ENCODE results near the gene CCL22.

Gene CCL22

GRCh38 chr16:57377080-57377841, 18.7 kb downstream of the CCL22 start:
- DNase-seq = no peak

GRCh38 chr16:57379579-57379978, 21.0 kb downstream of the CCL22 start:
- no peak for DNase-seq

GRCh38 chr16:57380671-57381462, 22.3 kb downstream of the CCL22 start:
- no peak for DNase-seq

GRCh38 chr16:57381791-57382534, 23.4 kb downstream of the CCL22 start:
- DNase-seq = no peak

- no peak for DNase-seq
Measured at GRCh38 chr16:57382535-57383275, 24.1 kb downstream of the CCL22 start.

GRCh38 chr16:57383276-57384247, 25.0 kb downstream of the CCL22 start:
- no peak for DNase-seq

- no peak for DNase-seq
Measured at GRCh38 chr16:57384248-57385070, 25.9 kb downstream of the CCL22 start.

- DNase-seq = no peak
Measured at GRCh38 chr16:57385083-57385482, 26.5 kb downstream of the CCL22 start.

GRCh38 chr16:57386381-57386951, 27.9 kb downstream of the CCL22 start:
- DNase-seq = no peak

- no peak for DNase-seq
Measured at GRCh38 chr16:57387598-57388354, 29.2 kb downstream of the CCL22 start.

GRCh38 chr16:57388359-57389086, 29.9 kb downstream of the CCL22 start:
- no peak for DNase-seq

- no peak for DNase-seq
Measured at GRCh38 chr16:57389087-57389468, 30.5 kb downstream of the CCL22 start.

GRCh38 chr16:57390636-57391295, 32.2 kb downstream of the CCL22 start:
- no peak for DNase-seq

- no peak for DNase-seq
Measured at GRCh38 chr16:57391300-57391699, 32.7 kb downstream of the CCL22 start.

GRCh38 chr16:57391708-57392107, 33.1 kb downstream of the CCL22 start:
- no peak for DNase-seq

GRCh38 chr16:57392694-57393093, 34.1 kb downstream of the CCL22 start:
- no peak for DNase-seq

GRCh38 chr16:57394444-57394843, 35.9 kb downstream of the CCL22 start:
- DNase-seq = no peak

GRCh38 chr16:57395026-57395425, 36.4 kb downstream of the CCL22 start:
- no peak for DNase-seq
